ENCODE data around the gene DNM3.
"Not testable (repeated sequence)": the region's sequence is repeated elsewhere in the genome, so short reads cannot be mapped to it uniquely, and the experiment has no call there.

DNM3 gene

GRCh38 chr1:172352435-172352834 is 511.1 kb downstream of the DNM3 start:
- DNase-seq (ENCODE audit: low read depth in 1 of 2, low spot score in 1 of 2): no peak

- no peak for DNase-seq (ENCODE audit: low read depth in 1 of 2, low spot score in 1 of 2)
These were observed 513.3 kb downstream of the DNM3 start for GRCh38 chr1:172354291-172355274.

- no peak for DNase-seq (ENCODE audit: low read depth in 1 of 2, low spot score in 1 of 2)
These were observed 515.3 kb downstream of the DNM3 start for GRCh38 chr1:172356620-172357019.

GRCh38 chr1:172357753-172358385 is 516.6 kb downstream of the DNM3 start:
- DNase-seq (ENCODE audit: low read depth in 1 of 2, low spot score in 1 of 2): no peak

- no peak for DNase-seq (ENCODE audit: low read depth in 1 of 2, low spot score in 1 of 2)
These were observed 518.2 kb downstream of the DNM3 start for GRCh38 chr1:172359491-172359999.

GRCh38 chr1:172360511-172360910 is 519.2 kb downstream of the DNM3 start:
- DNase-seq (ENCODE audit: low read depth in 1 of 2, low spot score in 1 of 2): no peak

GRCh38 chr1:172360985-172361384 is 519.7 kb downstream of the DNM3 start:
- DNase-seq (ENCODE audit: low read depth in 1 of 2, low spot score in 1 of 2): no peak

GRCh38 chr1:172363852-172364251 is 522.6 kb downstream of the DNM3 start:
- DNase-seq (ENCODE audit: low read depth in 1 of 2, low spot score in 1 of 2): no peak

- not testable (repeated sequence) for DNase-seq (ENCODE audit: low read depth in 1 of 2, low spot score in 1 of 2)
These were observed 530.3 kb downstream of the DNM3 start for GRCh38 chr1:172371646-172372045.

- DNase-seq (ENCODE audit: low read depth in 1 of 2, low spot score in 1 of 2): no peak
These were observed 532.6 kb downstream of the DNM3 start for GRCh38 chr1:172373864-172374263.

- DNase-seq (ENCODE audit: low read depth in 1 of 2, low spot score in 1 of 2): no peak
These were observed 533.9 kb downstream of the DNM3 start for GRCh38 chr1:172375211-172375631.

GRCh38 chr1:172376431-172376830 is 535.1 kb downstream of the DNM3 start:
- DNase-seq (ENCODE audit: low read depth in 1 of 2, low spot score in 1 of 2): no peak

- no peak for DNase-seq (ENCODE audit: low read depth in 1 of 2, low spot score in 1 of 2)
These were observed 536.3 kb downstream of the DNM3 start for GRCh38 chr1:172377565-172377964.

GRCh38 chr1:172378109-172378760 is 536.9 kb downstream of the DNM3 start:
- no peak for DNase-seq (ENCODE audit: low read depth in 1 of 2, low spot score in 1 of 2)

- DNase-seq (ENCODE audit: low read depth in 1 of 2, low spot score in 1 of 2): no peak
These were observed 539.3 kb downstream of the DNM3 start for GRCh38 chr1:172380441-172381244.

- DNase-seq (ENCODE audit: low read depth in 1 of 2, low spot score in 1 of 2): no peak
These were observed 540.6 kb downstream of the DNM3 start for GRCh38 chr1:172381946-172382345.

GRCh38 chr1:172382406-172382805 is 541.1 kb downstream of the DNM3 start:
- DNase-seq (ENCODE audit: low read depth in 1 of 2, low spot score in 1 of 2): no peak

GRCh38 chr1:172382990-172383389 is 541.7 kb downstream of the DNM3 start:
- DNase-seq (ENCODE audit: low read depth in 1 of 2, low spot score in 1 of 2): no peak

- no peak for DNase-seq (ENCODE audit: low read depth in 1 of 2, low spot score in 1 of 2)
These were observed 542.2 kb downstream of the DNM3 start for GRCh38 chr1:172383536-172383935.

- no peak for DNase-seq (ENCODE audit: low read depth in 1 of 2, low spot score in 1 of 2)
These were observed 543.4 kb downstream of the DNM3 start for GRCh38 chr1:172384656-172385055.

GRCh38 chr1:172386046-172386445 is 544.7 kb downstream of the DNM3 start:
- no peak for DNase-seq (ENCODE audit: low read depth in 1 of 2, low spot score in 1 of 2)
